T-cell (primary cell): Measurements from ENCODE around the gene AGPS. TPM values are rescaled to one million over a fixed set of nuclear protein-coding genes. Genes with fewer than 3 reads are reported as not detected.

ENCODE experiments used
- ATAC-seq, 4 experiments: fragments of 200-7000 bp in 3 of 4; fragments of 150-1000 bp in 1 of 4; cut with Tn5 transposase; replicated peaks in 1 of 4; 1 replicate in 3 of 4; 2 replicates in 1 of 4; pipeline ENCODE4 v1.10.0; 2021; ENCODE audit warnings: moderate library complexity in 3 of 4, mild to moderate bottlenecking in 2 of 4, moderate number of reproducible peaks in 1 of 4
- CTCF ChIA-PET, 2 donors: fragments of 300-600 bp; sonication (Branson Sonifier 250); formaldehyde crosslinking; loops; one replicate each; lab custom pipeline; 2022; ENCODE audit warnings: antibody characterized with exemption in 2 of 2; lab: Charles Lee
- POLR2A ChIA-PET, 2 donors: fragments of 300-600 bp; sonication (Branson Sonifier 250); formaldehyde crosslinking; loops; one replicate each; lab custom pipeline; 2022; ENCODE audit warnings: antibody characterized with exemption in 2 of 2; lab: Charles Lee
- DNase-seq, 35 experiments: peaks; one replicate each; pipeline versions ENCODE4 v3.0.0 to v3.0.0-alpha.2; 2013 to 2023
- H3K27ac ChIP-seq: one replicate; pipeline ENCODE4 v1.5.1; 2013; ENCODE audit warnings: low read length
- H3K27me3 ChIP-seq, 2 experiments: replicated peaks in 1 of 2; 1 replicate in 1 of 2; 2 replicates in 1 of 2; pipeline versions ENCODE4 v1.6.1 to v1.7.0; 2013; ENCODE audit warnings: low read length in 1 of 2, mixed read lengths in 1 of 2; ENCODE audit not compliant: control insufficient read depth in 2 of 2, insufficient read depth in 2 of 2; ENCODE audit errors: extremely low read depth in 1 of 2
- H3K36me3 ChIP-seq, 2 donors: 1 replicate in 1 of 2; 2 replicates in 1 of 2; pipeline versions ENCODE4 v1.6.1 to v1.7.0; 2013; ENCODE audit warnings: low read length in 1 of 2; ENCODE audit not compliant: control insufficient read depth in 2 of 2, insufficient read depth in 1 of 2; ENCODE audit errors: extremely low read depth in 1 of 2
- H3K4me1 ChIP-seq, 2 experiments: 1 replicate in 1 of 2; 2 replicates in 1 of 2; pipeline versions ENCODE4 v1.6.1 to v1.7.0; 2013; ENCODE audit warnings: low read length in 2 of 2, mixed read lengths in 1 of 2; ENCODE audit not compliant: insufficient read depth in 2 of 2, control insufficient read depth in 1 of 2; ENCODE audit errors: extremely low read depth in 1 of 2
- H3K4me3 ChIP-seq, 2 donors: 1 replicate in 1 of 2; 2 replicates in 1 of 2; pipeline versions ENCODE4 v1.5.1 to v1.7.0; 2013; ENCODE audit warnings: mild to moderate bottlenecking in 2 of 2, low read length in 1 of 2, moderate library complexity in 1 of 2; ENCODE audit not compliant: control insufficient read depth in 1 of 2; ENCODE audit errors: extremely low read depth in 1 of 2
- H3K9me3 ChIP-seq: 2 replicates; pipeline ENCODE4 v1.7.0; 2013
- H3K27ac Mint-ChIP-seq, 2 donors: one replicate each; pipeline ENCODE4 v1.8.0; 2020 to 2021; ENCODE audit warnings: mild to moderate bottlenecking in 2 of 2, mixed read lengths in 2 of 2
- H3K27me3 Mint-ChIP-seq, 2 donors: one replicate each; pipeline ENCODE4 v1.8.0; 2021 to 2022; ENCODE audit warnings: mixed read lengths in 2 of 2
- H3K36me3 Mint-ChIP-seq: one replicate; pipeline ENCODE4 v1.8.0; 2021; ENCODE audit warnings: mixed read lengths
- H3K4me1 Mint-ChIP-seq, 3 donors: one replicate each; pipeline ENCODE4 v1.8.0; 2020 to 2022; ENCODE audit warnings: mixed read lengths in 3 of 3, mild to moderate bottlenecking in 1 of 3
- H3K4me3 Mint-ChIP-seq, 3 donors: one replicate each; pipeline ENCODE4 v1.8.0; 2020 to 2022; ENCODE audit warnings: mild to moderate bottlenecking in 3 of 3, mixed read lengths in 3 of 3, moderate library complexity in 3 of 3
- H3K9me3 Mint-ChIP-seq, 3 donors: one replicate each; pipeline ENCODE4 v1.8.0; 2020 to 2022; ENCODE audit warnings: mixed read lengths in 3 of 3
- WGBS: methylation state at CpG from one replicate; pipeline ENCODE4 v1.1.5; 2013; ENCODE audit warnings: missing lambda C conversion rate; ENCODE audit not compliant: insufficient coverage; 5-methylcytosine and 5-hydroxymethylcytosine counted together
- total RNA-seq, 35 experiments: library from RNA in 6 of 35; stranded (reverse) in 6 of 35; fragments of 120-200 nt in 1 of 35; gene quantifications; one replicate each; pipeline versions ENCODE4 v1.2.1 to v1.2.4 and lab custom pipeline; 2013 to 2026

The AGPS gene
- total RNA-seq (10 to 100 TPM; 26.1 to 32.3 (median 29.6) TPM), total RNA-seq (lab: John Stamatoyannopoulos, UW) (39.2 to 182 (median 63.0) reads per million in 29 experiments)
- total RNA-seq (2013) = 26.5 TPM

- H3K9me3 ChIP-seq = no peaks in the 10 kb centered on the region
- no peaks in the 10 kb centered on the region for H3K9me3 Mint-ChIP-seq
- peak within 1 kb of the TSS; percentile 40 for H3K27ac ChIP-seq
- H3K4me3 Mint-ChIP-seq = peak within 1 kb of the TSS; percentile 84 to 94 (median 91)
- DNase-seq = peak; percentile 45 to 82 (median 65)
- ChIA-PET CTCF (interaction anchor here (0.5 to 2.8 kb wide), 21 partner anchors 8 to 1098 kb away, joined by 3 to 16 read pairs (median 5); partner anchors contain the start of gene NFE2L2 (in 1 of the 2)), POLR2A (interaction anchor here (0.6 to 1.2 kb wide), 6 partner anchors 23 to 227 kb away, joined by 3 to 7 read pairs (median 4); partner anchors contain the start of gene NFE2L2 (in 1 of the 2))
- H3K27ac Mint-ChIP-seq = peak within 1 kb of the TSS; percentile 56 to 87
- no peaks in the 10 kb centered on the region for H3K27me3 ChIP-seq
- peaks cover 15 to 18% of the 10 kb centered on the region in 2 experiments for H3K4me1 ChIP-seq
- peak; percentile 93 to 97 (median 94) for ATAC-seq
- no peaks in the 10 kb centered on the region for H3K36me3 ChIP-seq
- H3K36me3 Mint-ChIP-seq = peaks cover 10% of the 10 kb centered on the region
- H3K4me3 ChIP-seq = peak within 1 kb of the TSS; percentile 59 to 94
- peaks cover 52 to 68% (median 64%) of the 10 kb centered on the region in 3 donors for H3K4me1 Mint-ChIP-seq
- no peaks in the 10 kb centered on the region for H3K27me3 Mint-ChIP-seq
- WGBS = under 1% methylated on average over 83 of the region's 83 CpGs
Observed at GRCh38 chr2:177392373-177393202, at the start of gene AGPS. AGPS (plus strand) TSS chr2:177392773; CDS start chr2:177392790, 17 bp downstream.

- ATAC-seq (no peak), DNase-seq (no peak)
- H3K27me3 ChIP-seq = no peaks in the 10 kb centered on the region
- H3K9me3 ChIP-seq = no peaks in the 10 kb centered on the region
- no peak overlapping the region for H3K4me3 ChIP-seq
- no peaks in the 10 kb centered on the region for H3K36me3 ChIP-seq
- Mint-ChIP-seq H3K27ac (no peak overlapping the region), H3K9me3 (no peaks in the 10 kb centered on the region), H3K4me3 (no peak overlapping the region), H3K4me1 (no peaks in the 10 kb centered on the region), H3K36me3 (no peaks in the 10 kb centered on the region), H3K27me3 (no peaks in the 10 kb centered on the region)
- ChIA-PET POLR2A (no interaction called here), CTCF (interaction anchor here in 1 of 2 donors (1.6 kb wide), 1 partner anchor 10 kb away, joined by 7 read pairs; no protein-coding TSS in a partner anchor)
- no peaks in the 10 kb centered on the region for H3K4me1 ChIP-seq
- WGBS = 100% methylated on average over 4 of the region's 8 CpGs
- no peak overlapping the region for H3K27ac ChIP-seq
Observed at GRCh38 chr2:177343773-177344172, 48.8 kb upstream of the AGPS start.

GRCh38 chr2:177344316-177344715 lies 48.3 kb upstream of the AGPS start:
- Histone ChIP-seq H3K27ac (no peak overlapping the region), H3K9me3 (no peaks in the 10 kb centered on the region), H3K36me3 (no peaks in the 10 kb centered on the region), H3K4me1 (no peaks in the 10 kb centered on the region), H3K27me3 (no peaks in the 10 kb centered on the region), H3K4me3 (no peak overlapping the region)
- H3K27me3 Mint-ChIP-seq = no peaks in the 10 kb centered on the region
- no CpG with 5 or more reads among the region's 1 CpG for WGBS
- H3K4me3 Mint-ChIP-seq = no peak overlapping the region
- no peaks in the 10 kb centered on the region for H3K4me1 Mint-ChIP-seq
- CTCF ChIA-PET = interaction anchor here (0.6 to 1.6 kb wide), 3 partner anchors 10 to 1664 kb away, joined by 4 to 7 read pairs (median 4); no protein-coding TSS in a partner anchor
- DNase-seq (no peak), ATAC-seq (no peak)
- H3K36me3 Mint-ChIP-seq = no peaks in the 10 kb centered on the region
- H3K9me3 Mint-ChIP-seq = no peaks in the 10 kb centered on the region
- H3K27ac Mint-ChIP-seq = no peak overlapping the region
- POLR2A ChIA-PET = no interaction called here

GRCh38 chr2:177346192-177346591 lies 46.4 kb upstream of the AGPS start:
- Histone ChIP-seq H3K27me3 (no peaks in the 10 kb centered on the region), H3K4me1 (no peaks in the 10 kb centered on the region), H3K9me3 (no peaks in the 10 kb centered on the region), H3K27ac (no peak overlapping the region), H3K4me3 (no peak overlapping the region), H3K36me3 (no peaks in the 10 kb centered on the region)
- no CpG with 5 or more reads among the region's 5 CpGs for WGBS
- no peak overlapping the region for H3K4me3 Mint-ChIP-seq
- no peaks in the 10 kb centered on the region for H3K27me3 Mint-ChIP-seq
- no peak for DNase-seq
- no peak for ATAC-seq
- no peaks in the 10 kb centered on the region for H3K36me3 Mint-ChIP-seq
- no peaks in the 10 kb centered on the region for H3K9me3 Mint-ChIP-seq
- no peaks in the 10 kb centered on the region for H3K4me1 Mint-ChIP-seq
- POLR2A ChIA-PET = no interaction called here
- CTCF ChIA-PET = interaction anchor here (0.7 to 1.7 kb wide), 4 partner anchors 10 to 181 kb away, joined by 3 to 5 read pairs (median 4); no protein-coding TSS in a partner anchor
- H3K27ac Mint-ChIP-seq = no peak overlapping the region

GRCh38 chr2:177347570-177347969 lies 45.0 kb upstream of the AGPS start:
- Mint-ChIP-seq H3K4me1 (peaks cover 0 to 8% (median 4%) of the 10 kb centered on the region in 3 donors), H3K36me3 (no peaks in the 10 kb centered on the region), H3K4me3 (no peak overlapping the region), H3K9me3 (no peaks in the 10 kb centered on the region), H3K27ac (no peak overlapping the region), H3K27me3 (no peaks in the 10 kb centered on the region)
- POLR2A ChIA-PET = interaction anchor here in 1 of 2 donors (0.5 kb wide), 1 partner anchor 17 kb away, joined by 3 read pairs; no protein-coding TSS in a partner anchor
- WGBS = no CpG with 5 or more reads among the region's 2 CpGs
- no peak overlapping the region for H3K27ac ChIP-seq
- ATAC-seq (no peak), DNase-seq (no peak)
- H3K9me3 ChIP-seq = no peaks in the 10 kb centered on the region
- H3K4me1 ChIP-seq = no peaks in the 10 kb centered on the region
- H3K4me3 ChIP-seq = no peak overlapping the region
- CTCF ChIA-PET = no interaction called here
- H3K27me3 ChIP-seq = no peaks in the 10 kb centered on the region
- H3K36me3 ChIP-seq = no peaks in the 10 kb centered on the region

- 80% methylated on average over 1 of the region's 7 CpGs for WGBS
- no peaks in the 10 kb centered on the region for H3K27me3 Mint-ChIP-seq
- CTCF ChIA-PET = interaction anchor here in 1 of 2 donors (0.6 kb wide), 1 partner anchor 57 kb away, joined by 5 read pairs; no protein-coding TSS in a partner anchor
Observed at GRCh38 chr2:177348118-177348654, 44.4 kb upstream of the AGPS start.

More at GRCh38 chr2:177348118-177348654, 44.4 kb upstream of the AGPS start:
- POLR2A ChIA-PET = no interaction called here
- no peak overlapping the region for H3K4me3 ChIP-seq
- H3K9me3 ChIP-seq = no peaks in the 10 kb centered on the region
- H3K9me3 Mint-ChIP-seq = no peaks in the 10 kb centered on the region
- no peaks in the 10 kb centered on the region for H3K4me1 ChIP-seq
- H3K36me3 ChIP-seq = no peaks in the 10 kb centered on the region
- DNase-seq (no peak), ATAC-seq (no peak)
- peaks cover 0 to 14% (median 8%) of the 10 kb centered on the region in 3 donors for H3K4me1 Mint-ChIP-seq
- no peaks in the 10 kb centered on the region for H3K36me3 Mint-ChIP-seq
- no peaks in the 10 kb centered on the region for H3K27me3 ChIP-seq
- no peak overlapping the region for H3K4me3 Mint-ChIP-seq
- H3K27ac Mint-ChIP-seq = no peak overlapping the region
- H3K27ac ChIP-seq = no peak overlapping the region
